WTC11 (cell line): ENCODE results near the gene PCP2. TPM values are rescaled to one million over a fixed set of nuclear protein-coding genes. Genes with fewer than 3 reads are reported as not detected.

ENCODE experiments used
- ATAC-seq: fragments of 200-7000 bp; cut with Tn5 transposase; 2 replicates; pipeline ENCODE4 v1.10.0; 2021; ENCODE audit warnings: mild to moderate bottlenecking, moderate library complexity
- CTCF ChIA-PET: fragments of 300-600 bp; sonication (Branson Sonifier 250); formaldehyde crosslinking; loops from one replicate; lab custom pipeline; 2021; ENCODE audit warnings: antibody characterized with exemption; lab: Charles Lee
- POLR2A ChIA-PET: fragments of 350-600 bp; sonication (Branson Sonifier 250); formaldehyde crosslinking; loops from one replicate; lab custom pipeline; 2021; ENCODE audit warnings: antibody characterized with exemption; lab: Charles Lee
- DNase-seq: peaks from one replicate; pipeline ENCODE4 v3.0.0; 2021; ENCODE audit warnings: low spot score
- H3K27ac Mint-ChIP-seq: 2 replicates; pipeline ENCODE4 v1.8.0; 2021; ENCODE audit warnings: mixed read lengths
- H3K27me3 Mint-ChIP-seq: 2 replicates; pipeline ENCODE4 v1.8.0; 2021; ENCODE audit warnings: low read depth, mild to moderate bottlenecking, moderate library complexity, mixed read lengths
- H3K36me3 Mint-ChIP-seq: 2 replicates; pipeline ENCODE4 v1.8.0; 2021; ENCODE audit warnings: mixed read lengths
- H3K4me1 Mint-ChIP-seq: 2 replicates; pipeline ENCODE4 v1.8.0; 2022; ENCODE audit warnings: mixed read lengths
- H3K4me3 Mint-ChIP-seq: 2 replicates; pipeline ENCODE4 v1.8.0; 2021; ENCODE audit warnings: mild to moderate bottlenecking, moderate library complexity, mixed read lengths
- H3K9me3 Mint-ChIP-seq: 2 replicates; pipeline ENCODE4 v1.8.0; 2021; ENCODE audit warnings: mixed read lengths
- CBFB ChIP-seq: sonication (generic); formaldehyde crosslinking; IDR thresholded peaks from 2 replicates; pipeline ENCODE4 v1.8.1; 2022; ENCODE audit warnings: mild to moderate bottlenecking, low read depth, missing genetic modification reagents
- HMGA2 ChIP-seq: fragments of 250-450 bp; sonication (Bioruptor Pico); IDR thresholded peaks from 2 replicates; pipeline ENCODE4 v1.4.0; 2021; ENCODE audit warnings: mild to moderate bottlenecking, moderate library complexity
- NFATC4 ChIP-seq: fragments of 250-450 bp; sonication (Bioruptor Pico); IDR thresholded peaks from 2 replicates; pipeline ENCODE4 v1.9.0; 2021; ENCODE audit warnings: mild to moderate bottlenecking
- NR3C1 ChIP-seq: sonication (generic); formaldehyde crosslinking; conservative IDR thresholded peaks from 2 replicates; pipeline ENCODE4 v1.8.1; 2023; ENCODE audit warnings: low read depth, mild to moderate bottlenecking, missing genetic modification reagents
- OVOL2 ChIP-seq: fragments of 250-450 bp; sonication (Bioruptor Pico); IDR thresholded peaks from 2 replicates; pipeline ENCODE4 v1.9.0; 2021; ENCODE audit warnings: mild to moderate bottlenecking, borderline replicate concordance
- RORB ChIP-seq: fragments of 250-450 bp; sonication (Bioruptor Pico); IDR thresholded peaks from 2 replicates; pipeline ENCODE4 v1.9.0; 2021; ENCODE audit warnings: mild to moderate bottlenecking
- SMAD3 ChIP-seq: sonication (generic); formaldehyde crosslinking; IDR thresholded peaks from 2 replicates; pipeline ENCODE4 v1.8.0; 2022; ENCODE audit warnings: missing genetic modification reagents, mild to moderate bottlenecking, borderline replicate concordance
- TCF7 ChIP-seq: sonication (generic); formaldehyde crosslinking; IDR thresholded peaks from 2 replicates; pipeline ENCODE4 v1.8.0; 2022; ENCODE audit warnings: mild to moderate bottlenecking, low read depth, missing genetic modification reagents, moderate library complexity
- ZNF138 ChIP-seq: sonication (generic); formaldehyde crosslinking; conservative IDR thresholded peaks from 2 replicates; pipeline ENCODE4 v1.8.1; 2022; ENCODE audit warnings: mild to moderate bottlenecking, moderate library complexity, missing genetic modification reagents
- ZNF317 ChIP-seq: sonication (generic); formaldehyde crosslinking; IDR thresholded peaks from 2 replicates; pipeline ENCODE4 v1.8.1; 2023; ENCODE audit warnings: low read depth, mild to moderate bottlenecking, moderate library complexity, missing genetic modification reagents, borderline replicate concordance
- total RNA-seq: library from RNA; stranded (reverse); gene quantifications from 3 replicates; pipeline ENCODE4 v1.2.3, GENCODE V29; 2021
- TF ChIP-seq, protein P1 (sequence below): sonication (generic); formaldehyde crosslinking; IDR thresholded peaks from 2 replicates; pipeline ENCODE4 v1.8.0; 2023; ENCODE audit warnings: missing genetic modification reagents, mild to moderate bottlenecking, borderline replicate concordance
- TF ChIP-seq, protein P2 (sequence below): sonication (generic); formaldehyde crosslinking; IDR thresholded peaks from 2 replicates; pipeline ENCODE4 v1.8.1; 2023; ENCODE audit warnings: mild to moderate bottlenecking, missing genetic modification reagents

The PCP2 gene
- total RNA-seq, 1 experiment from 2014 or later: 0.48 TPM

DNA sequence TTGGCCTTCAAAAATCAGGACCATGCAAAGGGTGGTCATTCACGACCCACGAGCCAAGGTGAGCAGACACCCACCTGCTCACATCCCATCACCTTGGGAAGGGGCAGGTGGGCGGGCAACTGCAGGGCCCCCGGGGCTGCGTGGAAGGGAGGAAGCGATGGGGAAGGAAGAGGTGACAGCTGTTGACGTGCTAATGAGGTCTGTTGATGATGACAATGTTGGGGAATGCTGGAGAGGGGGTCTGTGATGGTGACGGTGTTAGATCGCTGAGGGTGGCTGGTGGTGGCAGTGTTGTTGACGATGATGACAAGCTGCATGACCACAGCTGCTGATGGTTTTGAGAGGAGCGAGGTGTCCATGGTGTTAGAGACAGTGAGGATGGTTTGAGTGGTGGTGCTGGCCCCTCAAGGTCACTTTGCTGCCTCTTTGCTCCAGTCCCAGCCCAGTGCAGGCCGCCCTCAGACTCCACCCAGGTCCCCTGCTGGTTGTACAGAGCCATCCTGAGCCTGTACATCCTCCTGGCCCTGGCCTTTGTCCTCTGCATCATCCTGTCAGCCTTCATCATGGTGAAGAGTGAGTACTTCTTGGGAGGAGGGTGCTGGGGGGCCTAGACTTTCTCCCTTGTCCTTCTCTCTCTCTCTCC, 44.3 kb upstream of the PCP2 start (continued):
- TF ChIP-seq, protein P1, sequence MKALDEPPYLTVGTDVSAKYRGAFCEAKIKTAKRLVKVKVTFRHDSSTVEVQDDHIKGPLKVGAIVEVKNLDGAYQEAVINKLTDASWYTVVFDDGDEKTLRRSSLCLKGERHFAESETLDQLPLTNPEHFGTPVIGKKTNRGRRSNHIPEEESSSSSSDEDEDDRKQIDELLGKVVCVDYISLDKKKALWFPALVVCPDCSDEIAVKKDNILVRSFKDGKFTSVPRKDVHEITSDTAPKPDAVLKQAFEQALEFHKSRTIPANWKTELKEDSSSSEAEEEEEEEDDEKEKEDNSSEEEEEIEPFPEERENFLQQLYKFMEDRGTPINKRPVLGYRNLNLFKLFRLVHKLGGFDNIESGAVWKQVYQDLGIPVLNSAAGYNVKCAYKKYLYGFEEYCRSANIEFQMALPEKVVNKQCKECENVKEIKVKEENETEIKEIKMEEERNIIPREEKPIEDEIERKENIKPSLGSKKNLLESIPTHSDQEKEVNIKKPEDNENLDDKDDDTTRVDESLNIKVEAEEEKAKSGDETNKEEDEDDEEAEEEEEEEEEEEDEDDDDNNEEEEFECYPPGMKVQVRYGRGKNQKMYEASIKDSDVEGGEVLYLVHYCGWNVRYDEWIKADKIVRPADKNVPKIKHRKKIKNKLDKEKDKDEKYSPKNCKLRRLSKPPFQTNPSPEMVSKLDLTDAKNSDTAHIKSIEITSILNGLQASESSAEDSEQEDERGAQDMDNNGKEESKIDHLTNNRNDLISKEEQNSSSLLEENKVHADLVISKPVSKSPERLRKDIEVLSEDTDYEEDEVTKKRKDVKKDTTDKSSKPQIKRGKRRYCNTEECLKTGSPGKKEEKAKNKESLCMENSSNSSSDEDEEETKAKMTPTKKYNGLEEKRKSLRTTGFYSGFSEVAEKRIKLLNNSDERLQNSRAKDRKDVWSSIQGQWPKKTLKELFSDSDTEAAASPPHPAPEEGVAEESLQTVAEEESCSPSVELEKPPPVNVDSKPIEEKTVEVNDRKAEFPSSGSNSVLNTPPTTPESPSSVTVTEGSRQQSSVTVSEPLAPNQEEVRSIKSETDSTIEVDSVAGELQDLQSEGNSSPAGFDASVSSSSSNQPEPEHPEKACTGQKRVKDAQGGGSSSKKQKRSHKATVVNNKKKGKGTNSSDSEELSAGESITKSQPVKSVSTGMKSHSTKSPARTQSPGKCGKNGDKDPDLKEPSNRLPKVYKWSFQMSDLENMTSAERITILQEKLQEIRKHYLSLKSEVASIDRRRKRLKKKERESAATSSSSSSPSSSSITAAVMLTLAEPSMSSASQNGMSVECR (CRISPR knock-in tag): no peak
- TF ChIP-seq, protein P2, sequence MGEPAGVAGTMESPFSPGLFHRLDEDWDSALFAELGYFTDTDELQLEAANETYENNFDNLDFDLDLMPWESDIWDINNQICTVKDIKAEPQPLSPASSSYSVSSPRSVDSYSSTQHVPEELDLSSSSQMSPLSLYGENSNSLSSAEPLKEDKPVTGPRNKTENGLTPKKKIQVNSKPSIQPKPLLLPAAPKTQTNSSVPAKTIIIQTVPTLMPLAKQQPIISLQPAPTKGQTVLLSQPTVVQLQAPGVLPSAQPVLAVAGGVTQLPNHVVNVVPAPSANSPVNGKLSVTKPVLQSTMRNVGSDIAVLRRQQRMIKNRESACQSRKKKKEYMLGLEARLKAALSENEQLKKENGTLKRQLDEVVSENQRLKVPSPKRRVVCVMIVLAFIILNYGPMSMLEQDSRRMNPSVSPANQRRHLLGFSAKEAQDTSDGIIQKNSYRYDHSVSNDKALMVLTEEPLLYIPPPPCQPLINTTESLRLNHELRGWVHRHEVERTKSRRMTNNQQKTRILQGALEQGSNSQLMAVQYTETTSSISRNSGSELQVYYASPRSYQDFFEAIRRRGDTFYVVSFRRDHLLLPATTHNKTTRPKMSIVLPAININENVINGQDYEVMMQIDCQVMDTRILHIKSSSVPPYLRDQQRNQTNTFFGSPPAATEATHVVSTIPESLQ (CRISPR knock-in tag): no peak
- no peak for TF ChIP-seq NR3C1 (CRISPR knock-in tag)

DNA sequence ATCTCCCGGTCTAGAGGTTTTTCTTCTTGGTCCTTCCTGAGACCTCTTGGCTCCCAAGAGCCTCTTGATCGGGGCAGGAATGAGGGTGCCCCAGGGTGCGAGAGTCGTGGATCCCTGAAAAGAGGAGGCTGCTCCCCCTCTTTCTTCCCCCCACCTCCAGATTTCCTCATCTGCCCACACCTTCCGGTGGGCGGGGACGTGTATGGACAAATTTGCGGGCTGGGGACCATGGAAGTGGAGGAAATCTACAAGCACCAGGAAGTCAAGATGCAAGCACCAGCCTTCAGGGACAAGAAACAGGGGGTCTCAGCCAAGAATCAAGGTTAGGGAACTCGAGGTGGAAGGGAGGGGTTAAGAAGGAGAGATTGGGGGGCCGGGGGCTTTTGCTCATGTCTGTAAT, 43.3 kb upstream of the PCP2 start, which contains the start of gene MCEMP1:
TSS of gene MCEMP1 (plus strand) at position 237 of the 400 bp plus-strand sequence. CDS start at position 268, 31 bp downstream.
- Mint-ChIP-seq H3K4me3 (no peak within 1 kb of the TSS), H3K4me1 (peaks cover 8% of the 10 kb centered on the region), H3K27ac (no peak within 1 kb of the TSS), H3K27me3 (peaks cover 65% of the 10 kb centered on the region), H3K9me3 (peaks cover 5% of the 10 kb centered on the region), H3K36me3 (no peaks in the 10 kb centered on the region; the same call in 1 of the 2 replicates)
- DNase-seq (no peak), ATAC-seq (no peak)
- ChIA-PET POLR2A (no interaction called here), CTCF (interaction anchor here (1.1 to 1.5 kb wide), 2 partner anchors 108 to 123 kb away, joined by 4 to 5 read pairs; no protein-coding TSS in a partner anchor)
- TF ChIP-seq ZNF317 (no peak), HMGA2 (CRISPR knock-in tag) (no peak), ZNF138 (no peak), TCF7 (CRISPR knock-in tag) (no peak), SMAD3 (CRISPR knock-in tag) (no peak), CBFB (no peak), OVOL2 (CRISPR knock-in tag) (no peak), RORB (CRISPR knock-in tag) (no peak)

DNA sequence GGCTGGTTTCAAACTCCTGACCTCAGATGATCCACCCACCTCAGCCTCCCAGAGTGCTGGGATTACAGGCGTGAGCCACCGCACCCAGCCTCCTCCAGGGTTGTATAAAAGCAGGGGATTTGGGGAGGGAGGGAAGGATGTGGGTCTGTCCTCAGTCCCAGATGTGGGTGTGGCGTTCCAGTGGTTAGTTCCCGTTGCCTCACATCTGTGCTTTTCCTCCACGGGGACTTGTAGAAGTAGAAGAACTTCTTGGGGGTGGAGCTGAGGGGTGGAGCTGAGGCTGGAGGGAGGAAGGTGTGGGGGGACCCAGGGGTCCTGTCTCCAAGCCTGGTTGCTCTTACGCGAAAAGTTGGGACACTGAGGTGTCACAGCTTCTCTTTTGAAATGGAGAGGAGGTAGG, 42.9 kb upstream of the PCP2 start:
- ATAC-seq: no peak
- CTCF ChIA-PET: interaction anchor here (1.1 to 1.5 kb wide), 2 partner anchors 108 to 124 kb away, joined by 4 to 5 read pairs; no protein-coding TSS in a partner anchor
- TF ChIP-seq NFATC4 (CRISPR knock-in tag): no peak
- Mint-ChIP-seq H3K27me3 (peaks cover 70% of the 10 kb centered on the region), H3K36me3 (no peaks in the 10 kb centered on the region; the same call in 1 of the 2 replicates), H3K27ac (no peak overlapping the region), H3K4me3 (no peak overlapping the region), H3K9me3 (peaks cover 5% of the 10 kb centered on the region), H3K4me1 (peaks cover 7% of the 10 kb centered on the region; the same call in 1 of the 2 replicates)
- DNase-seq: no peak
- POLR2A ChIA-PET: no interaction called here
